H1 (cell line): Measurements from ENCODE around the gene ZNF521. TPM values are rescaled to one million over a fixed set of nuclear protein-coding genes. Genes with fewer than 3 reads are reported as not detected.

Experiments
- CTCF ChIA-PET: fragments of 300-600 bp; sonication (Branson Sonifier 250); formaldehyde crosslinking; loops from one replicate; lab custom pipeline; 2021; ENCODE audit not compliant: partially characterized antibody; lab: Charles Lee
- POLR2A ChIA-PET: fragments of 300-600 bp; sonication (Branson Sonifier 250); formaldehyde crosslinking; loops from one replicate; lab custom pipeline; 2021; ENCODE audit warnings: inconsistent platforms; ENCODE audit not compliant: partially characterized antibody; lab: Charles Lee
- DNase-seq, 2 experiments: peaks; one replicate each; pipeline versions ENCODE4 v3.0.0 to v3.0.0-alpha.2; 2010 to 2022; ENCODE audit warnings: low spot score in 2 of 2, low read depth in 1 of 2, mixed read lengths in 1 of 2
- FAIRE-seq: peaks from 2 replicates; lab custom pipeline; 2011; peaks lifted over from hg19 to GRCh38; lab: Jason Lieb, UNC
- H2AFZ ChIP-seq: 2 replicates; pipeline ENCODE4 v1.8.1; 2012; ENCODE audit warnings: low read length, inconsistent platforms
- H2AK5ac ChIP-seq: 2 replicates; pipeline ENCODE4 v1.6.1; 2013; ENCODE audit warnings: low read depth, low read length
- H2BK120ac ChIP-seq: replicated peaks from 2 replicates; pipeline ENCODE3; 2013; ENCODE audit warnings: low read depth, low read length, inconsistent platforms
- H2BK12ac ChIP-seq: 2 replicates; pipeline ENCODE4 v1.6.1; 2013; ENCODE audit warnings: low read depth, low read length
- H2BK15ac ChIP-seq: 2 replicates; pipeline ENCODE4 v1.6.1; 2013; ENCODE audit warnings: low read length
- H2BK20ac ChIP-seq: 2 replicates; pipeline ENCODE4 v1.6.1; 2013; ENCODE audit warnings: low read length
- H2BK5ac ChIP-seq: 2 replicates; pipeline ENCODE4 v1.6.1; 2013; ENCODE audit warnings: low read depth, low read length
- H3K14ac ChIP-seq: 2 replicates; pipeline ENCODE4 v1.6.1; 2013; ENCODE audit warnings: inconsistent platforms; ENCODE audit not compliant: insufficient read length
- H3K18ac ChIP-seq: 2 replicates; pipeline ENCODE4 v1.6.1; 2013; ENCODE audit warnings: low read length; ENCODE audit errors: extremely low read depth
- H3K23ac ChIP-seq: 2 replicates; pipeline ENCODE4 v1.6.1; 2013; ENCODE audit warnings: inconsistent platforms; ENCODE audit not compliant: insufficient read length
- H3K23me2 ChIP-seq: 2 replicates; pipeline ENCODE4 v1.6.1; 2013; ENCODE audit warnings: low read depth, low read length
- H3K27ac ChIP-seq: 2 replicates; pipeline ENCODE4 v1.6.1; 2011; ENCODE audit warnings: low read depth, low read length, inconsistent platforms
- H3K27me3 ChIP-seq, 4 experiments: replicated peaks in 1 of 4; 1 replicate in 1 of 4; 2 replicates in 3 of 4; pipeline versions ENCODE4 v1.6.1 to v1.8.1; 2011 to 2013; ENCODE audit warnings: low read length in 3 of 4, mild to moderate bottlenecking in 3 of 4, inconsistent platforms in 2 of 4, mixed read lengths in 2 of 4, moderate library complexity in 1 of 4; ENCODE audit not compliant: control insufficient read depth in 3 of 4, insufficient read depth in 3 of 4; ENCODE audit errors: extremely low read depth in 1 of 4
- H3K36me3 ChIP-seq, 4 experiments: 2 replicates each; pipeline versions ENCODE4 v1.6.1 to v1.8.1; 2011 to 2013; ENCODE audit warnings: mild to moderate bottlenecking in 4 of 4, low read length in 3 of 4, moderate library complexity in 2 of 4, control low read depth in 1 of 4, inconsistent platforms in 1 of 4; ENCODE audit not compliant: insufficient read depth in 4 of 4, control insufficient read depth in 2 of 4
- H3K4ac ChIP-seq: replicated peaks from 2 replicates; pipeline ENCODE3; 2013; ENCODE audit warnings: low read length, low read depth, mixed read lengths, inconsistent platforms; ENCODE audit not compliant: insufficient read length
- H3K4me1 ChIP-seq, 4 experiments: replicated peaks in 1 of 4; 1 replicate in 1 of 4; 2 replicates in 3 of 4; pipeline versions ENCODE4 v1.6.1 to v1.8.1; 2011 to 2013; ENCODE audit warnings: low read length in 3 of 4, inconsistent platforms in 2 of 4, mixed read lengths in 1 of 4; ENCODE audit not compliant: insufficient read depth in 4 of 4, control insufficient read depth in 3 of 4
- H3K4me2 ChIP-seq, 2 experiments: 2 replicates each; pipeline versions ENCODE4 v1.6.1 to v1.8.1; 2011 to 2013; ENCODE audit warnings: low read depth in 2 of 2, low read length in 2 of 2, control low read depth in 1 of 2, inconsistent platforms in 1 of 2, mild to moderate bottlenecking in 1 of 2; ENCODE audit not compliant: insufficient read depth in 1 of 2
- H3K4me3 ChIP-seq, 4 experiments: fragments of 200-600, 300-600 bp in 1 of 4; sonication (generic), shearing (Covaris generic), sonication (Bioruptor Twin) in 1 of 4; 2 replicates each; pipeline versions ENCODE4 v1.5.1 to v1.8.1; 2011 to 2016; ENCODE audit warnings: low read length in 4 of 4, low read depth in 3 of 4, control low read depth in 2 of 4, inconsistent platforms in 2 of 4, mild to moderate bottlenecking in 2 of 4, mixed read lengths in 1 of 4, moderate library complexity in 1 of 4; ENCODE audit not compliant: insufficient read depth in 2 of 4; ENCODE audit errors: extremely low read depth in 1 of 4
- H3K56ac ChIP-seq: replicated peaks from 2 replicates; pipeline ENCODE3; 2013; ENCODE audit warnings: low read depth, mild to moderate bottlenecking, mixed read lengths, low read length, inconsistent platforms; ENCODE audit not compliant: insufficient read length
- H3K79me1 ChIP-seq: 2 replicates; pipeline ENCODE4 v1.6.1; 2013; ENCODE audit warnings: low read depth, low read length, control low read depth
- H3K79me2 ChIP-seq, 2 experiments: 2 replicates each; pipeline versions ENCODE4 v1.6.1 to v1.8.1; 2012 to 2013; ENCODE audit warnings: low read length in 2 of 2, mild to moderate bottlenecking in 2 of 2, inconsistent platforms in 1 of 2; ENCODE audit not compliant: insufficient read depth in 2 of 2, control insufficient read depth in 1 of 2
- H3K9ac ChIP-seq, 4 experiments: replicated peaks in 1 of 4; 1 replicate in 1 of 4; 2 replicates in 3 of 4; pipeline versions ENCODE4 v1.6.1 to v1.8.1; 2011 to 2013; ENCODE audit warnings: low read depth in 3 of 4, low read length in 3 of 4, control low read depth in 2 of 4, mild to moderate bottlenecking in 2 of 4, moderate library complexity in 2 of 4, inconsistent platforms in 1 of 4; ENCODE audit errors: extremely low read depth in 1 of 4
- H3K9me3 ChIP-seq, 2 experiments: 2 replicates each; pipeline versions ENCODE4 v1.6.1 to v1.8.1; 2012 to 2013; ENCODE audit warnings: mild to moderate bottlenecking in 2 of 2, moderate library complexity in 2 of 2, control low read depth in 1 of 2, inconsistent platforms in 1 of 2, low read depth in 1 of 2, low read length in 1 of 2, mixed read lengths in 1 of 2; ENCODE audit not compliant: insufficient read depth in 2 of 2
- H4K20me1 ChIP-seq, 2 experiments: replicated peaks in 1 of 2; 2 replicates each; pipeline versions ENCODE3 to v1.8.1; 2011 to 2013; ENCODE audit warnings: inconsistent platforms in 2 of 2, low read length in 2 of 2, mild to moderate bottlenecking in 1 of 2; ENCODE audit not compliant: insufficient read depth in 2 of 2, control insufficient read depth in 1 of 2
- H4K5ac ChIP-seq: 2 replicates; pipeline ENCODE4 v1.6.1; 2013; ENCODE audit warnings: low read length, low read depth, mixed read lengths, inconsistent platforms; ENCODE audit not compliant: insufficient read length
- H4K8ac ChIP-seq: 2 replicates; pipeline ENCODE4 v1.8.0; 2013; ENCODE audit warnings: mild to moderate bottlenecking, moderate library complexity, low read length, inconsistent platforms; ENCODE audit not compliant: insufficient read depth; ENCODE audit errors: extremely low read depth
- H4K91ac ChIP-seq: replicated peaks from 2 replicates; pipeline ENCODE3; 2013; ENCODE audit warnings: low read length, mixed read lengths, inconsistent platforms; ENCODE audit not compliant: insufficient read length
- BRCA1 ChIP-seq: IDR thresholded peaks from 2 replicates; pipeline ENCODE4 v1.6.1; 2012; ENCODE audit warnings: low read depth, low read length, improper control_type of control experiment
- WGBS, 2 experiments: shearing (Covaris generic) in 1 of 2; methylation state at CpG; one replicate each; pipeline versions ENCODE4 v1.1.6 to v1.1.7; 2013 to 2015; ENCODE audit warnings: low lambda C conversion rate in 2 of 2, mixed read lengths in 2 of 2, inconsistent platforms in 1 of 2, low coverage in 1 of 2, missing lambda C conversion rate in 1 of 2; ENCODE audit not compliant: insufficient replicate concordance in 2 of 2, insufficient coverage in 1 of 2, insufficient read length in 1 of 2; ENCODE audit errors: extremely low coverage in 1 of 2, missing lambda C conversion rate in 1 of 2; 5-methylcytosine and 5-hydroxymethylcytosine counted together
- polyA plus RNA-seq, 7 experiments: library from polyadenylated mRNA; depleted of rRNA in 3 of 7; stranded (reverse) in 5 of 7; unstranded in 2 of 7; fragments of >200 nt in 5 of 7; fragments of 200-250 nt in 2 of 7; gene quantifications; 1 replicate in 5 of 7; 2 replicates in 1 of 7; 4 replicates in 1 of 7; pipeline versions ENCODE4 v1.2.1 to v1.2.3, GENCODE V29; 2011 to 2013; ENCODE audit warnings: missing spikeins in 2 of 7, mixed read lengths in 2 of 7
- total RNA-seq: library from RNA; stranded (reverse); fragmentation: NEBNext Ultra II Directional; extraction: Animal tissue kit (Norgen Biotek cat#: 25700); gene quantifications from 2 replicates; pipeline ENCODE4 v1.2.1, GENCODE V29; 2021

Gene ZNF521
- total and polyA plus RNA-seq, 2 of the 8 experiments (the other 6 are each of a cell fraction or from before 2014, with no cell fraction given), result 9.5 to 15.8 TPM

DNA sequence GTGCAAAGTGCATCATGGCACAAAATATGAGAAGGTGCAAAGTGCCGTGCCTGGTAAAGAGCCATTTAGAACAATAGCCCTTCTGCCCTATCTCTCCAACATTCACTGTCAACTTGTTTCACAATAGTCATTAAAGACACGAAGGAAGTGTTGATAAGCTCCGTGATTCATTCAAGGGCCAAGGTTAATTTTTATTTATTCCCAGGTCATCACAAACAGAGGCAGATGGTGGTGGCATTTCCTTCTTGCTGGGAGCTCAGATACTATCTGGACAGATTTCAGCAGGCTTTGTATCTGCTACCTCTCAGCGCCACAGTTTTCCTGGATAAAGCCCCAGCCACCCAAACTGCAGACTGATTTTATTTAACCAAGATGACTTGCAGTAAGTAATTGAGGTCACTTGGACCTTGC lies 309.3 kb downstream of the ZNF521 start:
- Histone ChIP-seq H4K20me1 (peaks cover 2 to 4% of the 10 kb centered on the region in 2 experiments), H3K9ac (no peak overlapping the region), H3K36me3 (no peaks in the 10 kb centered on the region), H2BK15ac (no peak overlapping the region), H3K79me1 (no peaks in the 10 kb centered on the region), H2BK120ac (no peak overlapping the region), H2BK5ac (no peak overlapping the region), H3K4ac (no peak overlapping the region), H2AK5ac (no peak overlapping the region), H4K91ac (no peak overlapping the region), H3K4me1 (peaks cover under 1 to 8% (median 4%) of the 10 kb centered on the region in 4 experiments), H3K18ac (no peak overlapping the region), H3K9me3 (no peaks in the 10 kb centered on the region), H3K23me2 (no peaks in the 10 kb centered on the region), H4K8ac (no peak overlapping the region), H4K5ac (no peak overlapping the region), H3K4me2 (no peak overlapping the region), H3K4me3 (no peak overlapping the region), H3K14ac (no peak overlapping the region), H3K79me2 (no peaks in the 10 kb centered on the region), H2BK12ac (no peak overlapping the region), H3K23ac (no peak overlapping the region), H3K27me3 (peaks cover 19 to 44% (median 33%) of the 10 kb centered on the region in 4 experiments), H3K27ac (no peak overlapping the region), H2AFZ (no peak overlapping the region), H2BK20ac (no peak overlapping the region), H3K56ac (no peak overlapping the region)
- POLR2A ChIA-PET, result no interaction called here
- no peak for TF ChIP-seq BRCA1
- CTCF ChIA-PET, result interaction anchor here (0.6 kb wide), 1 partner anchor 807 kb away, joined by 3 read pairs; no protein-coding TSS in a partner anchor
- no peak for DNase-seq
- no peak for FAIRE-seq
- 77% methylated on average over 4 of the region's 4 CpGs; no CpG with 5 or more reads in 1 of the 2 experiments for WGBS, 2 experiments
